HepG2 (cell line): ENCODE results near the gene SHROOM1. TPM values are rescaled to one million over a fixed set of nuclear protein-coding genes. Genes with fewer than 3 reads are reported as not detected.
"Not testable (repeated sequence)": the region's sequence is repeated elsewhere in the genome, so short reads cannot be mapped to it uniquely, and the experiment has no call there.

ENCODE experiments used
- ATAC-seq: fragments of 200-7000 bp; cut with Tn5 transposase; 3 replicates; pipeline ENCODE4 v1.9.1; 2020; ENCODE audit warnings: mild to moderate bottlenecking, moderate library complexity
- BruUV-seq: library from RNA; stranded (reverse); fragments of 400-500 nt; replicated peaks from 2 replicates; lab custom pipeline; 2021; lab: Mats Ljungman, UMichigan
- CTCF ChIA-PET: fragments of 300-600 bp; formaldehyde crosslinking; extraction: SDS; loops from one replicate; lab custom pipeline; 2021; ENCODE audit warnings: low total read pairs, inconsistent platforms, low intra/inter-chr PET ratio; lab: Yijun Ruan, JAX
- POLR2A ChIA-PET: fragments of 350-600 bp; sonication (Branson Sonifier 250); formaldehyde crosslinking; loops from one replicate; lab custom pipeline; 2020; ENCODE audit warnings: antibody characterized with exemption, inconsistent platforms; lab: Yijun Ruan, JAX
- DNase-seq: peaks from one replicate; pipeline ENCODE4 v3.0.0-alpha.2; 2015; ENCODE audit warnings: low spot score
- FAIRE-seq: peaks from 3 replicates; lab custom pipeline; 2011; peaks lifted over from hg19 to GRCh38; lab: Jason Lieb, UNC
- H2AFZ ChIP-seq: one replicate; pipeline ENCODE4 v1.6.1; 2011; ENCODE audit warnings: low read length, inconsistent platforms
- H3K27ac ChIP-seq: fragments of 300-600 bp; 3 replicates; pipeline ENCODE4 v1.8.0; 2011; ENCODE audit warnings: mixed run types, mild to moderate bottlenecking, mixed read lengths, low read length, inconsistent platforms; ENCODE audit not compliant: insufficient read depth; ENCODE audit errors: extremely low read length
- H3K27me3 ChIP-seq, 2 experiments: fragments of 200-600 bp in 1 of 2; 2 replicates in 1 of 2; 3 replicates in 1 of 2; pipeline versions ENCODE4 v1.6.0 to v1.8.0; 2011; ENCODE audit warnings: low read length in 2 of 2, mild to moderate bottlenecking in 2 of 2, moderate library complexity in 2 of 2, inconsistent platforms in 1 of 2; ENCODE audit not compliant: insufficient read depth in 2 of 2, control insufficient read depth in 1 of 2
- H3K36me3 ChIP-seq, 2 experiments: fragments of 200-600 bp in 1 of 2; replicated peaks in 1 of 2; 2 replicates in 1 of 2; 3 replicates in 1 of 2; pipeline versions ENCODE4 v1.5.1 to v1.8.0; 2011; ENCODE audit warnings: low read length in 2 of 2, inconsistent platforms in 1 of 2; ENCODE audit not compliant: insufficient read depth in 2 of 2, control insufficient read depth in 1 of 2
- H3K4me1 ChIP-seq: 2 replicates; pipeline ENCODE4 v1.5.1; 2012; ENCODE audit warnings: low read length, inconsistent platforms; ENCODE audit not compliant: insufficient read depth
- H3K4me2 ChIP-seq: 2 replicates; pipeline ENCODE4 v1.6.0; 2011; ENCODE audit warnings: low read depth, low read length, inconsistent platforms
- H3K4me3 ChIP-seq, 3 experiments: fragments of 200-600 bp in 1 of 3; sonication (generic), shearing (Covaris generic) in 1 of 3; replicated peaks in 1 of 3; 2 replicates each; pipeline ENCODE4 v1.5.1; 2011 to 2016; ENCODE audit warnings: low read length in 3 of 3, inconsistent platforms in 2 of 3, low read depth in 2 of 3, mild to moderate bottlenecking in 2 of 3, control low read depth in 1 of 3, mixed read lengths in 1 of 3; ENCODE audit not compliant: insufficient read depth in 1 of 3
- H3K79me2 ChIP-seq: one replicate; pipeline ENCODE4 v1.6.1; 2011; ENCODE audit warnings: low read length, inconsistent platforms; ENCODE audit not compliant: insufficient read depth
- H3K9ac ChIP-seq: 2 replicates; pipeline ENCODE4 v1.6.0; 2011; ENCODE audit warnings: mild to moderate bottlenecking, low read depth, low read length, inconsistent platforms; ENCODE audit not compliant: insufficient read depth
- H3K9me3 ChIP-seq: 2 replicates; pipeline ENCODE4 v1.5.1; 2012; ENCODE audit warnings: mild to moderate bottlenecking, low read length
- H4K20me1 ChIP-seq: 2 replicates; pipeline ENCODE4 v1.6.0; 2011; ENCODE audit warnings: inconsistent platforms, mild to moderate bottlenecking, low read length, moderate library complexity; ENCODE audit not compliant: insufficient read depth
- ASH2L ChIP-seq: fragments of 300-600, 200-600 bp; sonication (generic); IDR thresholded peaks from 2 replicates; pipeline ENCODE4 v1.7.0; 2017; ENCODE audit warnings: low read depth, mild to moderate bottlenecking, moderate library complexity, mixed read lengths, low read length; ENCODE audit not compliant: insufficient read length
- ZMAT3 ChIP-seq: sonication (generic); formaldehyde crosslinking; conservative IDR thresholded peaks from 2 replicates; pipeline ENCODE4 v1.7.0; 2021; ENCODE audit warnings: missing genetic modification reagents
- ZMYM3 ChIP-seq: sonication (generic); formaldehyde crosslinking; IDR thresholded peaks from 2 replicates; pipeline ENCODE4 v1.5.1; 2020; ENCODE audit warnings: mild to moderate bottlenecking, missing genetic modification reagents
- ZNF121 ChIP-seq: sonication (generic); formaldehyde crosslinking; IDR thresholded peaks from 2 replicates; pipeline ENCODE4 v1.5.0; 2020; ENCODE audit warnings: mild to moderate bottlenecking, missing genetic modification reagents
- WGBS: methylation state at CpG from one replicate; pipeline ENCODE4 v1.1.6; 2017; ENCODE audit warnings: low lambda C conversion rate; 5-methylcytosine and 5-hydroxymethylcytosine counted together
- in situ Hi-C: cut with HindIII; loops from 2 replicates; pipeline ENCODE4 v1.10.0; 2017; ENCODE audit warnings: low pct_unique_long_range_greater_than_20kb; ENCODE audit not compliant: extremely low pct_ligation_motif_present
- intact Hi-C: fragments of 100-400 bp; cut with micrococcal nuclease; formaldehyde crosslinking; loops from one replicate; pipeline ENCODE4 v1.10.0; 2022; ENCODE audit not compliant: unreplicated experiment
- polyA plus RNA-seq, 8 experiments: library from polyadenylated mRNA; depleted of rRNA in 3 of 8; stranded (reverse) in 7 of 8; unstranded in 1 of 8; fragments of >200 nt; fragmentation: Illumina TruSeq in 4 of 8; extraction: Trizol in 4 of 8; gene quantifications; 2 replicates each; pipeline versions ENCODE4 v1.2.1 to v1.2.3, GENCODE V29; 2011 to 2016; ENCODE audit warnings: low read depth in 4 of 8, missing spikeins in 1 of 8, mixed read lengths in 1 of 8; ENCODE audit not compliant: insufficient read depth in 1 of 8
- total RNA-seq, 5 experiments: library from RNA; depleted of rRNA; stranded (reverse); fragments of >200 nt; fragmentation: Illumina TruSeq; extraction: Trizol; gene quantifications; 2 replicates each; pipeline ENCODE4 v1.2.3, GENCODE V29; 2016; ENCODE audit warnings: low read depth in 1 of 5
- TF ChIP-seq, protein P1 (sequence below): sonication (generic); formaldehyde crosslinking; IDR thresholded peaks from 2 replicates; pipeline ENCODE4 v1.5.0; 2020; ENCODE audit warnings: mild to moderate bottlenecking, missing genetic modification reagents

Gene SHROOM1
- total and polyA plus RNA-seq, 2 of the 13 experiments (the other 11 are each of a cell fraction or from before 2014, with no cell fraction given) = 18.2 to 25.7 TPM

DNA sequence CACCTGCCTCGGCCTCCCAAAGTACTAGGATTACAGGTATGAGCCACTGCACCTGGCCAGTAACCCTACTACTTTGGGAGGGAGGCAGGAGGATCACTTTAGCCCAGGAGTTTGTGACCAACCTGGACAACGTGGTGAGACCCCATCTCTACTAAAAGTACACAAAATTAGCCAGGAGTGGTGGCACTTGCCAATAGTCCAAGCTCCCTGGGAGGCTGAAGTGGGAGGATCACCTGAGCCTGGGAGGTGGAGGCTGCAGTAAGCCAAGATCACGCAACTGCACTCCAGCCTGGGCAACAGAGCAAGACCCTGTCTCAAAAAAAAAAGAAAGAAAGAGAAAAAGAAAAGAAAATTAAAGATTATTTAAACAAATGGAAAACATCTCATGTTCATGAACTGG lies 25.6 kb upstream of the SHROOM1 start:
- in situ Hi-C loops (no loop called here), intact Hi-C loops (no loop called here)
- TF ChIP-seq ZNF121 (0 out of 2 replicates have a peak, but pooled peaks have one; percentile 7), ZMAT3 (no peak), ASH2L (no peak)
- TF ChIP-seq, protein P1, sequence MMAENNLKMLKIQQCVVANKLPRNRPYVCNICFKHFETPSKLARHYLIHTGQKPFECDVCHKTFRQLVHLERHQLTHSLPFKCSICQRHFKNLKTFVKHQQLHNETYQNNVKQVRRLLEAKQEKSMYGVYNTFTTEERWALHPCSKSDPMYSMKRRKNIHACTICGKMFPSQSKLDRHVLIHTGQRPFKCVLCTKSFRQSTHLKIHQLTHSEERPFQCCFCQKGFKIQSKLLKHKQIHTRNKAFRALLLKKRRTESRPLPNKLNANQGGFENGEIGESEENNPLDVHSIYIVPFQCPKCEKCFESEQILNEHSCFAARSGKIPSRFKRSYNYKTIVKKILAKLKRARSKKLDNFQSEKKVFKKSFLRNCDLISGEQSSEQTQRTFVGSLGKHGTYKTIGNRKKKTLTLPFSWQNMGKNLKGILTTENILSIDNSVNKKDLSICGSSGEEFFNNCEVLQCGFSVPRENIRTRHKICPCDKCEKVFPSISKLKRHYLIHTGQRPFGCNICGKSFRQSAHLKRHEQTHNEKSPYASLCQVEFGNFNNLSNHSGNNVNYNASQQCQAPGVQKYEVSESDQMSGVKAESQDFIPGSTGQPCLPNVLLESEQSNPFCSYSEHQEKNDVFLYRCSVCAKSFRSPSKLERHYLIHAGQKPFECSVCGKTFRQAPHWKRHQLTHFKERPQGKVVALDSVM (CRISPR knock-in tag) = peak; percentile 32; the same call in 1 of the 2 replicates
- H3K9me3 ChIP-seq = no peaks in the 10 kb centered on the region
- no peak overlapping the region for H2AFZ ChIP-seq
- no peak overlapping the region for H3K9ac ChIP-seq
- WGBS = 89% methylated on average over 3 of the region's 3 CpGs
- H3K4me3 ChIP-seq = no peak overlapping the region
- H3K79me2 ChIP-seq = no peaks in the 10 kb centered on the region
- no peaks in the 10 kb centered on the region; a peak in 1 of 5 replicates for H3K27me3 ChIP-seq
- DNase-seq (no peak), ATAC-seq (no peak), FAIRE-seq (no peak)
- no peak overlapping the region for H3K4me2 ChIP-seq
- peaks cover 42% of the 10 kb centered on the region for H3K4me1 ChIP-seq
- CTCF ChIA-PET = no interaction called here
- POLR2A ChIA-PET = no interaction called here
- BruUV-seq = no TSS peak
- no peaks in the 10 kb centered on the region for H3K36me3 ChIP-seq
- H3K27ac ChIP-seq = no peak overlapping the region
- H4K20me1 ChIP-seq = no peaks in the 10 kb centered on the region

DNA sequence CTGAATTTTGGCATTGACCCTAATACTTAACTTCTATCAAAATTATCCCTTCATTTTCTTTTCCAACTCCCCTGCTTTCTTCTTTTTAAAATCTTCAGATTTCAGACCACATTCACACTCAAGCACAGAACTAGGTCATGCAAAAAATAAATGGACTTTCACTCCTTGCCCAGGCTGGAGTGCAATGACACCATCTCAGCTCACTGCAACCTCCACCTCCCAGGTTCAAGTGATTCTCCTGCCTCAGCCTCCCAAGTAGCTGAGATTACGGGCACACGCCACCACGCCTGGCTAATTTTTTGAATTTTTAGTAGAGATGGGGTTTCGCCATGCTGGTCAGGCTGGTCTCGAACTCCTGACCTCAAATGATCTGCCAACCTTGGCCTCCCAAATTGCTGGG lies 24.5 kb upstream of the SHROOM1 start:
- intact Hi-C loops, in situ Hi-C loops: not testable (repeated sequence)

More for the DNA sequence above, 24.5 kb upstream of the SHROOM1 start:
- BruUV-seq, H3K4me2 ChIP-seq, H2AFZ ChIP-seq, H4K20me1 ChIP-seq, H3K79me2 ChIP-seq, ATAC-seq, FAIRE-seq, H3K4me3 ChIP-seq, H3K27me3 ChIP-seq, CTCF ChIA-PET, H3K36me3 ChIP-seq, H3K9ac ChIP-seq, DNase-seq, H3K9me3 ChIP-seq, H3K27ac ChIP-seq: not testable (repeated sequence)
- WGBS = 98% methylated on average over 5 of the region's 5 CpGs
- H3K4me1 ChIP-seq = peaks cover 52% of the 10 kb centered on the region
- POLR2A ChIA-PET = interaction anchor here (2.6 to 2.8 kb wide), 2 partner anchors 10 to 15 kb away, joined by 20 to 28 read pairs; partner anchors contain the start of genes GDF9 and UQCRQ
- TF ChIP-seq, protein P1 (CRISPR knock-in tag) = peak; percentile 70
- peak; percentile 69; the same call in 1 of the 2 replicates for TF ChIP-seq ZMYM3 (CRISPR knock-in tag)
